ENCODE results near the gene SLC39A6.
"Not testable (repeated sequence)": the region's sequence is repeated elsewhere in the genome, so short reads cannot be mapped to it uniquely, and the experiment has no call there.

SLC39A6 gene

DNA sequence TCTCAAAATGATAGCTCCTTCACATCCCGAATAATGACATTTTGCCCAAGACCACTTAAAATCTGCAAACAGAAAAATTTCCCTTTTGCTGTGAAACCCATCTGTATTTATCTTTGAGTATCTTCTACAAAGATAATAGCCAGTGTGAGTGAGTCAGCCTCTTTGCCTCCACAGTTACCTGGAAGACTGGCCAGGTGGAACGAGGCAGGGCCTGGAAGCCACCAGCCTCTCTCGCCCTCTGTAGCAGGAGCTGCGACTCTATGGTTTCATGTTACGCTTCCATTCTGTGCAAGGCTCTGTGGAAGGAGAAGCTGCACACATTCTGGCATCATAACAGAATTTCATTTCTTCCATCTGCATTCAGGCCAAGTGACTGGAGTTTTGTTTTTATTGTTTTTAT lies 10.1 kb upstream of the SLC39A6 start:
- DNase-seq (ENCODE audit: low read depth): no peak

DNA sequence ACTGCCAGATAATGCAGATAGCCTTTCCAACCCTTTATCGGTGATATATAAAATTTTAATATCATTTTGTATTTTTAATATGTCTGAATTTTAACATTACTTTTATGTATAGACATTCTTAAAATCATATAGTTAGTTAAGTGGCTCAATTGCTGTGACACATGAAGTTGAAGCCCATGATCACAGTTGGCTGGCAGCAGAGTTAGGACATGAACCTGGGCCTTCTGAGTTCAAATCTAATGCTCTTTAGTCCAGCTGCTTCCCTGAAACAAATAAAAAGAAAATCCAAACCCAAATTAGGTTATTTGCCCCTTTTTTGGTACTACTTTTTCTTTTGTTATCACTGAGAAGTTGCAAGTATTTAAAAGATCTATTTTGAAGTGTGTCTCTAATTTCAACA lies 6.1 kb upstream of the SLC39A6 start:
- no peak for DNase-seq (ENCODE audit: low read depth)

DNA sequence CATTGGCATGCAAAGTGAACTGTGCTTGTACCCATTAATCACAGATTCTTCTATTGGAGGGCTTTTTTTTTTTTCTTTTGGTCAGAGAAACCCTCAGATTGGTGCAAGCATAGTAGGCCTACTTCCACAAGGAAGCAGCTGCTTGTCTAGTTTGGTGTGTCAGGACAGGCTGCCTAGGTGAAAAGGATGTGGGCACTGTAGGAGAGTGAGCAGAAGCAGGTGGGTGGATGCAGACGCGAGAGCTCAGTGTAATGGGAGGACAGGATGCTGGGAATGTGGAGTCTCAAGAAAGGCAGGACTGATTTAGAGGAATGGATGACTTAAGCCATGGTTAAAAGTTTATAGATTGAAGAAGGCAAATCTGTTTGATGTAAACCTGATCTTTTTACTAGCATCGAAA lies 3.6 kb upstream of the SLC39A6 start:
- DNase-seq (ENCODE audit: low read depth): no peak

DNA sequence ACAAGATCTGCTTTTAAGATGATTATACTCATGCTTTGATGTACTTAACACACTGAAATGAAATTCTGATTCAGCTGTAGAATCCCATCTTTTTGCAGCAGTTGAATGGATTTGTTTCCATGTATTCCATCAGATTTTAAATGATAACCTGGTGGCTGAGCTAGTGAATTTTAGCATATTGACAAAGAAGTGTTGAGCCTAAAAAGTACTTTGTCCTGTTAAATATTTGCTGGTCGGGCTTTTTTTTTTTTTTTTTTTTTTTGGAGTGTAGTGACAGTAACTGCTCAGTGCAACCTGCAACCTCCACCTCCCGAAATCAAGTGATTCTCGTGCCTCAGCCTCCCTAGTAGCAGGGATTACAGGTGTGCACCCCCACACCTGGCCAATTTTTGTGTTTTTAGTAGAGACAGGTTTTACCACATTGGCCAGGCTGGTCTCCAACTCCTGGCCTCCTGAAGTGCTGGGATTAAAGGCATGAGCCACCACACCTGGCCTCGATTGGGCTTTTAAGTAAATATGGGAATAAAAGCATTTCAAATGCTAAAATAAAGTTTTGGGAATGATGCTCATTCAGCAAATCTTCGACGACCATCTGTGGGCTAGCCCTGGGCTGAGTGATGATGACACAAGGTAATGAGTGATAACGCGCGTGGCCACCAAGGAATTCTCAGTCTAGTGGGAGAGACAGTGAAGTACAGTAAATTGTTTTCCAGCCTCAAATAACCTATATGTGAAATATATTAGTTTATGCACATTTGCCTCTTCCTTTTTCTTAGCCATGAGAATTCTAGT lies 2.7 kb upstream of the SLC39A6 start:
- DNase-seq (ENCODE audit: low read depth): no peak

DNA sequence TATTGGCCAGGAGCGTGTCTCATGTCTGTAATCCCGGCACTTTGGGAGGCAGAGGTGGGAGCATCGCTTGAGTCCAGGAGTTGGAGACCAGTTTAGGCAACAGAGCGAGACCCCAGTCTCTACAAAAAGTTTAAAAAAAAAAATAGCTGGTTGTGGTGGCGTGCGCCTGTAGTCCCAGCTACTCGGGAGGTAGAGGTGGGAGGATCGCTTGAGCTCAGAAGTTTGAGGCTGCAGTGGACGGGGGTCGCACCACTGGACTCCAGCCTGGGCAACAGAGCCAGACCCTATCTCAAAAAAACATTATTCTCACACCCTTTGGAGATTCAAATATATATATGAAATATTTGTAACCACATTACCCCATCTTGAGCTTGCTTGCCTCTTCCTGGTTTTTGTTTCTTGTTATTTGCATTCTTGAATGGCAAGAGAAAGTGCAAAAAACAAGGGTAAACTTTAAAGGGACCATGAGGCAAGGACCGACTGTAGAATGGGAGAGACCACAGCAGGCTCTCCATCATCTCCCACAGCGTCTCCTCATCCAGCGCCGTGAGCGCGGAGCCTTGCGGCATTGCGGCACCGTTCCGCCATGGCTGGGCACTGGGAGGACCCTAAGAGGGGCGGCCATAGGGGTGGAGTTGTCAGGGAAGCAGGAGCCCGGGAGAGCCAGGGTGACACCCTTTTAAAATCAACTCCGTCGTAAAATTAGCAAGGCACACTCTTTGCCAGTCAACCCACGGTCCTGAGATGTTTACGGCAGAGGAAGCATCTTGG lies 1.9 kb upstream of the SLC39A6 start:
- no peak for DNase-seq (ENCODE audit: low read depth)

DNA sequence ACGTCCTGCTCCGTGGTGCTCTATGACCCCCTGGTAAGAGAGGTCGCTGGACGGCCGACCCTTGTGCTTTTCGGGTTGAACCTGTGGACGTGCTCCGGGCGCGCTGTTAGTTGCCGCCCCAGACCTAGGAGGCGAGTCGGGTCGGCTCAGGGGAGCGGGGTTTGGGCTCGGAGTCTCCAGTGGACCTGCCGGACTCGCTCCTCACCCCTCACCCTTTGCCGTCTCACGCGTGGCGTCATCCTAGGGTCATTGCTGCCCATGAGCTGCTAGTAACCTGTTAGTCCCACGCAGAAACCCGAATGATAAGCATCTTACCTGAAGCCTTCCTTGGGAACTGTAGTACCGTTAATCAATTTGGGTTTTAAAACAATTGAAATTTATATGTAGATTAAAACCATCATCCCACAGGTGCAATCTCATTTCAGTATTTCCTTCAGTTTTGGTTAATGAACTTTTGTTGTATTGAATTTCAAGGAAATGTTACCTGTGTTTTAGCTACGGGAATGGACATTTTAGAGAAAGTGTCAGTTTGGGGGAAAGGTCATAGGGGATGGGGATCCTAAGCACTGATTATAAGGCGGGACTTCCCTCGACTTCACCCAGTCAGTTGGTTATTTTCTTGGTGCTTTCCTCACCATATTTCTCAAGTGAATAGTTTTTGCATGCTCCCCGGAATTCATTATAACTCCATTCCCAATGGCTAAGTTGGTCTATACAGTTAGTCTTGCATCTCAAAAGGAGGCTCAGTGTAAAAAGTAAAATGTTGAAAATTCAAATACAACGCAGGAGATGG lies 1.1 kb upstream of the SLC39A6 start:
- DNase-seq (ENCODE audit: low read depth): no peak

DNA sequence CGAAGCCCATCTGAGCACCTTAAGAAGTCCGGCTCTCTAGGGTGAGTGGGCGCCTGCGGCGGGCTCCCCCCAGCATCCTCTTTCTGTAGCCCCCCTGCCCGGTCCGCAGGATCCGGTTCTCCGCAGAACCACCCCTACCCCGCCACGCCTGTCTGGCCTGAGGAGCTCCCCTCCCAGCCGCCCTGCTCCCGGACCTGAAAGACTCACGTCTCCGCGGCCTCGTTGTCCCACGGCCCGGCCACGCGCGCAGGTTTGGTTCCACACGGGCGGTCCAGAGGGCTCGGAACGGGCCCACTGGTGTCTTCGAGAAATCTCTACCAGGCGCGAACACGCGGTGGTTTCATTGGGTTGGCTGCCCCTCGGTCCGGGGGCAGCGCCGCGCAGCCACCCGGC lies 237 bp downstream of the SLC39A6 start:
- DNase-seq (ENCODE audit: low read depth): no peak

DNA sequence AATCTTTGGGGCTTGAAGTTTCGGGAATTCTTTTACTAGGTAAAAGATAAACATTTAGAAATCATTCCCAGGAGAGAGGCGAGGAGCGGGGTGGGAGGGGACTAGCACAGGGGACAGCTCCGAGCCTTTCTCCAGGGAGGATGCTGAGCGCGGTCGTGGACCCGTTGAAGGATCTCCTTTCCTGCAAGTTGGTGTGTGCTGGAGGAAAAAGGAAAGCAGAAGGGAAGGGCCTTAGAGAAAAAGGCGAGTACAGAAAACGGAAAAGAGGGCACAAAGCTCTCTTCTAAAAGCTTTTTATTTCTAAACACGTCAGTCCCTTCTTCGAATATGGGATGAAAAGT lies 640 bp downstream of the SLC39A6 start:
- DNase-seq (ENCODE audit: low read depth): no peak

DNA sequence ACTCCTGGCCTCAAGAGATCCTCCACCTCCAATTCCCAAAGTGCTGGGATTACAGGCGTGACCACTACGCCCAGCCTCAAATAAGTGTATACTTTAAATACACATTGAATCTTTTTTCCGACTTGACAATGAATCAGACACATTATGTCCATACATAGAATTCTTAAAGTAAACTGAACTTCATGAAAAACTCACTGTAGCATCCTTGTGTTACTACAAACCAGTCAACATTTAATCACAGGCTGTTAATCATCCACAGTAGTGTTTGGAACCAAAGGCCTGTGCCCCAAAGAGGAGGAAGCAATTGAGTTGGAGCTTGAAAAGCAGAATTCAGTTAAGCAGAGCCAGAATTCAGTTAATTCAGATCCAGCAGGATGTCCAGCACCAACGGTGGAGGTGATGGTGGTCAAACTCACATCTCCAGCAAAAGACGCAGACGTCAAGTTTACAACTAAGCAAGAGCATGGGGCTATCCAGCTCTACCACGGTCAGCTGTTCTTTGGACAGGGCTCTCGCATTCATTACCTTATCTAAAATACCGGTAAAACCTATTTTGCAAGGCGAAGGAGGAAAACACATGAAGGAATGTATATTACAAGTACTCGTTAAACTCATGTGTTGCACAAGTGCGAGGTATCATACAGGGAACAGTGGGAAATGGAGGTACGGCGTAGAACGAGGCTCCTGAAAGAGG lies 1.2 kb downstream of the SLC39A6 start:
- DNase-seq (ENCODE audit: low read depth): no peak

DNA sequence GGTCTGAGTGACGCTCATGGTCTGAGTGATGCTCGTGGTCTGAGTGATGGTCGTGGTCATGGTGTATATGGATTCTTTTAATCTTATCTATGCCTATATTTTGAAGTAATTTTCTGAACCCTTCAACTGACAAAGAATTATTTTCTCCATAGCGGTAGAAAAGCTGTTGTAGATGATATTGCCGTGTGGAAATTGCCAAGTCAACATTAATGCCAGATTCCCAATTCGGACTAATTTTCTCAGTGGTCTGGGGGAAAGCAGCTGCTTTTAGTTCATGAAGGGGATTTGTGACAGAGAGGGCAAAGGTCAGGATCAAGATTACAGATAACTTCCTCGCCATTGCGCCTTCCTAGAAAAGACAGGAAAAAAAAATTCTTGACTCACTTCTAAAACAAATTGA lies 2.5 kb downstream of the SLC39A6 start:
- DNase-seq (ENCODE audit: low read depth): no peak

DNA sequence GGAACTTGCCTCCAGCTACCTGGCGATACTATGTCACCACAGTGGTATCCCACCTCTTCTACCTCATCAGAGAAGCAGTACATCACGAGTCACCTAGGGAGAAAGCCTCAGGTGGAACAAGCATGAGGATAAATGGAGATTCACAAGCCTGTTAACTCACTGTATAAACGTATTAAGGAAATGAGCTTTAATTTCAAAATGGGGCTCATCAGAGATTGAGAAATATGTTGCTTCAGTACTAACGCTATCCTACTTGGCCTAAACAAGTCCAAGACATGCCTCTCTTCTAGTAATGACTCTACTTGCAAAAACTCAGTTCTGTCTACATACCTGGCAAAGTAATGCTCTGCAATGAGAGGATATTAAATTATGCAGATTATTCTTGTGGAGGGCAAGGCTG lies 4.3 kb downstream of the SLC39A6 start:
- DNase-seq (ENCODE audit: low read depth): no peak

DNA sequence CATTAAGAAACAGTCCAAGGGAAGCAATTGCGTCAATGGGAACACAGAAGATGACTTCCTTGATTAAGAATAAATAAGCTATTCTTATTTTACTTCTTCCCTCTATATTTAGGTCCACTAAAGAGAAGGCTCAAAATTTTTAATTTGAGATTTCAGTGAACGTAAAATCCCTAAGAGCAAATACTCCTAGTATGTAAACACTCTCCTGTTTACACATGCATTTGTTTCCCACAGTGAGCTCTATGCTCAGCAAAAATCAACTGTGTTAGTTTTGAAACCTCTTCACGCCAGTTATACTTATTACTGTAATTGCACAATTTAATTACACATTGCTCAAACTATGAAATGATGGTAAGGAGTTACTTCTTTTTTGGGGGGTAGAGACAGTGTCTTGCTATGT lies 8.8 kb downstream of the SLC39A6 start:
- DNase-seq (ENCODE audit: low read depth): no peak

DNA sequence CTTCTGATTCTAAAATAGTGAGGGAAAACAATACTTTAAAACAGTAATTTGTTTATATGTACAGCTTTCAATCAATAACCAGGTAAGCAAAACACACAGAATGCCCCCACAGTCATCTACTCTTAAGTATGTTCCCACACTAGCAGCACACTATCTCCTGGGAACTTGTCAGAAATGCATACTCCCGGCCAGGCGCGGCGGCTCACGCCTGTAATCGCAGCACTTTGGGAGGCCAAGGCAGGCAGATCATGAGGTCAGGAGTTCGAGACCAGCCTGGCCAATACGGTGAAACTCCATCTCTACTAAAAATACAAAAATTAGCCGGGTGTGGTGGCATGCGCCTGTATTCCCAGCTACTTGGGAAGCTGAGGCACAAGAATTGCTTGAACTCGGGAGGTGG lies 12.4 kb downstream of the SLC39A6 start:
- DNase-seq (ENCODE audit: low read depth): not testable (repeated sequence)

DNA sequence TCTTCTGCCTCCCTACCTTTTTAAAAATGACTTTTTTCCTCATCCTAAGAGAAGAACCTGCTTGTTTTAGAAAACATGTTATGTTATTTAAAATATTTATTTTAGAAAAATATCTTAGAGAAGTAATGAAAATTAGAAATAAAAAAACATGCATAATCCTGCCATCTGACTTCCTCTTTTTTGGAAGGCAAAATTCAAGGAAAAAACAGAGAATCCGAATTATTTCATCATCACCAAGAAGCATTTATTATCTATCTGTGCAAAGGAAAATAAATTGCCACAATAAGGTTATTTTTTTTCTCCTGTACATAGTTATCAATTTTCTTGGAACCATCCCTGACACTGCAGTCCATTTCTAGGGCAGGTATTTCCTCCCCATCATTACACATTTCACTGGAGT lies 14.4 kb downstream of the SLC39A6 start:
- DNase-seq (ENCODE audit: low read depth): no peak

DNA sequence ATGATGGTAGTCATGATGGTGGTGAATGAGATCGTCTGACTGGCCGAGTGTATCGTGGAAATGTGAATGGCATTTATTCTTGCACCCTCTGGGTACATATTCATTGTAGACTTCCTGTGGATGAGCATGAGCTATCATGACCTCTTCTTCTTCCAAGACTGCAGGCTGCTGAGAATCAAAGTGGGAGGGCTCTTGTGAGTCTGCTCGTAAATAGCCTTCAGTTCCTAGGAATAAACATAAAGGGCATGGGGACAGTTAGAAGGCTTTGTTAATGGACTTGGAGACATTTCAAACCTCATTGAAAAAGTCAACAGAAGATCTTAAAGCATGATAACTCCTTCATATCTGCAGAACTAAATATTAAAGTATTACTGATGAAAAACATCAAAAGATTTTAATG lies 14.9 kb downstream of the SLC39A6 start:
- DNase-seq (ENCODE audit: low read depth): no peak

DNA sequence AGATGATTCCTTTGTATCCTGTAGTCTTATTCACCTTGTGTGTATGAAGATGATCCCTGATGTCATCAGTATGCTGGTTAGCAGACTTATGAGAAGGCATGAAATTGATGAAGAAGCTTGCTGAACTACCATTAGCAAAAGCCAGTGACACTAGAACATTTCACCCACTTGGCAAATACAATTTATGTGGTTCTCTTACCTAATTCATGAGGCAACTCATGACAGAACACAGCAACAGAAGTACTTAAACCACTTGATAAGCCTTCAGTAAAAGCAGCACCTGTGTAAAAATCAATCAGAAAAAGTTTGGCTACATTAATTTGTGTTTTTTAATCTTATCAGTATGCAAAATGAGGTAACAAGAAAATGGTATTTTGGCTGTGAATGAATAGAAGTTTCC lies 16.8 kb downstream of the SLC39A6 start:
- no peak for DNase-seq (ENCODE audit: low read depth)

DNA sequence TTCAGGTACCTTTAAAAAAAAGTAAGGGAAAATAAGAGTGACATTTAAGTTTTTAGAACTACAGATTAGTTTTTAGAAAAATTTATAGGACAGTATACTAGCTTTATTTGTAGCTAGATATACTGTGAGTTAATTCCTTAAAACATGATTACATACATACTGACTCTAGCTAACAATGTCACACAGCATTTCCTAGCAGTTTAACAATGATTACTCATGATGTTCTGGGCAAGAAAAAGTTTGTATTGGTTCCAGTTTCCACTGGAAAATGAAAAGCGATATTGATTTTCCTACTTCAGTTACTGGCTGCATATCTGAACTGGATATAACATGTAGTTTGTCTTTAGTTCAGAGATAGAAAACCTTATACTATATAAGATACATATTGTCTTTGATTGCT lies 19.4 kb downstream of the SLC39A6 start:
- no peak for DNase-seq (ENCODE audit: low read depth)

DNA sequence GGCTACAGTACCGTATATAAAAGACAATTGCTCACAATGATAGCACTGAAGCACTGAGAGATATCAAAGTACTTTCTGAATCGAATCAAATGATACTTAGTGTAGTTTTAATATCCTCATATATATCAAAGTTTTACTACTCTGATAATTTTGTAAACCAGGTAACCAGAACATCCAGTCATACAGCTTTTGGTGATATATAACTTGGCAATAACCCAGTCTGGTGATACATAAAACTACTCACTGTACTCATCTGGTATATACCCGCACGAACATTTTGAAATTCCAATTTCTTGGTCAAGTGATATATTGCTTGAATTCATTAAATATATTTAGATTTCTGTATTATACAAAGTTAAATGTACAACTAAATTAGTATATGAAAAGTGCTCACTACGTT lies 20.5 kb downstream of the SLC39A6 start:
- DNase-seq (ENCODE audit: low read depth): no peak

DNA sequence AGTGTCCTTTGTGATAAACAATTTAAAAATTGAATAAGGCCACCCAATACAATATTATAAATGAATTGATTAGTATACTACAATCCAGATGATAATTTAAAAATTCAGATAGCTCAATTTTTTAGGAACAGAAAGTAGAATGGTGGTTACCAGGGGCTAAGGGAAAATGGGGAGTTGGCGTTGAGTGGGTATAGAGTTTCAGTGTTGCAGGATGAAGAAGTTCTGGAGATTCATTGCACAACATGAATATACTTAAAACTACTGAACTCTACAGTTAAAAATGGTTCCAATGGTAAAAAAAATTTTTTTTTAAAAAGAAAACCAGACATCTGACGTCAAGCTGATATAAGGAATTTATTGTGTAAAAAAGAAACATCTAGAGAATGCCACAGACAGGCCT lies 20.9 kb downstream of the SLC39A6 start:
- no peak for DNase-seq (ENCODE audit: low read depth)

DNA sequence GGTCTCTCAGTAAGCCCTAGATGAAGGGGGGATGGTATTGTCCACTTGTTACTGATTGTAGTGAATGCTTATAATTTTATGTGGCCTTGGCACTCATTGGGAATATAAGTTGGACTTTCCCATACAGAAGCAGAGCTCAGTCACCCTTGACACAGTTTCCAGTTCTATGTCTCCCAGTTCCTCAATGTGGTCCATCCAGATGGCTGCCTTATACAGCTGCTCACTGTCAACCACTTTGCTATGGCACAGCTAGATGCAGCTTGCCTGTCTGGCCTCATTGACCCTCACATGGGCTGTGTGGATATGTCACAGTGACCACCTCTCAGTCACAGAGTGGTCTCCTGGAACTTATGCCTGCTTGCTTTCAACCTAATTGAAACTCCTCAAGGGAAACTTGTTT lies 21.7 kb downstream of the SLC39A6 start:
- DNase-seq (ENCODE audit: low read depth): no peak

DNA sequence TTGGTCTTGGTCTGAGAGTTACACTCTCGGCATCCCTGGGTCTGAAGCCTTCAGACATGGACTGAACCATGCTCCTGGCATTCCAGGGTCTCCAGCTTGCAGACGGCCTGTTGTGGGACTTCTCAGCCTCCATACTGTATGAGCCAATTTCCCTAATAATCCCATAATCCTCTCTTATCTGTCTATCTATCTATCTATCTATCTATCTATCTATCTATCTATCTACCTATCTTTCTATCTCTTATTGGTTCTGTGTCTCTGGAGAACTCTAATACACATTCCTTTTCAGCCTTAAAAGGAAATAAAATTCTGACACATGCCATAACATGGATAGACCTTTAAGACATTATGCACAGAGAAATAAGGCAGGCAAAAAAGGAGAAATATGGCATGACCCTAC lies 24.4 kb downstream of the SLC39A6 start:
- no peak for DNase-seq (ENCODE audit: low read depth)

DNA sequence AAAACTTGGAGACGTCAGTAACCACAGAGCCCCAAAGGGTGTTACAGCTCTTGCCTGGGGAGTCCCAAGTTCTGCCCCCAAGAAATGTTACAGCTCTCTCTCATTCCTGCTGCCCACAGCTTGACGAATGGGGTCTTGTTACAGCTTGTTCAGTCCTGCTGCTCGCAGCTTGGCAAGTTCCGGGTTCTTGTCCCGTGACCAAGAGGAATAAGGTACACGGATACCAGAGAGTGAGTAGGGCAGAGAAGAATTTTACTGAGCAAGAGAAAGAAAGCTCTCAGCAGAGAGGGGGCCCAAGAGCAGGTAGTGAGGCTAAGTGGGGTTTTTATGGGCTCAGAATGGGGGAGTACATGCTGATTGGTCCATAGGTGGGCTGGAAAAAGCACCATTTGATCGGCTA lies 27.2 kb downstream of the SLC39A6 start:
- no peak for DNase-seq (ENCODE audit: low read depth)

DNA sequence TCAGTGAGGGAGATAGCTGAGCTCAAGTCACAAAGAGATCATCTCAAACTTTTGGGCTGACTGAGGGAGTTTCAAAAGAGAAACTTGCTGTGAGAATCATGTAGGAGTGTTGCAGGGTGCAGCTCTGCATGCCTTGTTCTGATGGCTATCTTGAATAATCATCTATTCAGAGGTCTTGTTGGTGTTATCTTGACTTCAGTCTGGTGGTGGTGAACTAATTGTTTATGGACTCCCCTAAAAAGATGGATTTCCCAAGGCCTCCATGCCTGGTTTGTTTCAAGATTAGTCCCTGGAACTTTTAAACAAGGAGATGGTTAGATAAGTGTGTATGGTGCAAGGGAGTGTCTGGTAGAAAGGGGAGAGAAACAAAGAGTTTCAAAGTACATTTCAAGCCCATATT lies 29.8 kb downstream of the SLC39A6 start:
- no peak for DNase-seq (ENCODE audit: low read depth)
